Pancreas (tissue), 10 donors: Measurements from ENCODE around the gene CD53. TPM values are rescaled to one million over a fixed set of nuclear protein-coding genes. Genes with fewer than 3 reads are reported as not detected.

ENCODE experiments used
- ATAC-seq, 4 donors: fragments of 200-7000 bp; cut with Tn5 transposase; one replicate each; pipeline versions ENCODE4 v1.8.0 to v1.9.1; 2020; ENCODE audit warnings: mild to moderate bottlenecking in 4 of 4, moderate library complexity in 4 of 4
- DNase-seq, 6 donors: peaks; one replicate each; pipeline ENCODE4 v3.0.0-alpha.2; 2020
- FAIRE-seq: peaks from 2 replicates; lab custom pipeline; 2012; peaks lifted over from hg19 to GRCh38; lab: Jason Lieb, UNC
- H3K27ac ChIP-seq, 4 donors: fragments of 200-600 bp; sonication (generic); 1 replicate in 3 of 4; 2 replicates in 1 of 4; pipeline versions ENCODE4 v1.5.0 to v1.8.0; 2020
- H3K27me3 ChIP-seq, 4 donors: fragments of 200-600 bp; one replicate each; pipeline ENCODE4 v1.8.0; 2021
- H3K36me3 ChIP-seq, 3 donors: fragments of 200-600 bp; sonication (generic) in 1 of 3; one replicate each; pipeline versions ENCODE4 v1.5.0 to v1.8.0; 2020 to 2021
- H3K4me1 ChIP-seq, 3 donors: fragments of 200-600 bp; one replicate each; pipeline ENCODE4 v1.8.0; 2021
- H3K4me3 ChIP-seq, 4 donors: fragments of 200-600 bp; sonication (generic) in 2 of 4; one replicate each; pipeline versions ENCODE4 v1.5.0 to v1.8.0; 2020 to 2021
- H3K9me3 ChIP-seq, 4 donors: fragments of 200-600 bp; one replicate each; pipeline ENCODE4 v1.8.0; 2021
- WGBS, 2 donors: extraction: QIAGEN DNeasy Blood & Tissue Kit; methylation state at CpG; one replicate each; pipeline ENCODE4 v1.1.7; 2013; 5-methylcytosine and 5-hydroxymethylcytosine counted together
- intact Hi-C, 3 donors: fragments of 100-400 bp; cut with DNase I; formaldehyde crosslinking; loops; one replicate each; pipeline versions ENCODE4 v1.11.1 to v1.14.2; 2022
- polyA plus RNA-seq, 2 donors: library from polyadenylated mRNA; stranded (reverse); fragments of 200-250 nt; gene quantifications; one replicate each; pipeline ENCODE4 v1.2.3, GENCODE V29; 2013
- total RNA-seq, 6 donors: library from RNA; stranded (reverse); fragmentation: NEBNext Ultra II Directional in 4 of 6; extraction: Animal tissue kit (Norgen Biotek cat#: 25700) in 4 of 6; gene quantifications; one replicate each; pipeline versions ENCODE4 v1.2.1 to v1.2.4, GENCODE V29; 2021 to 2023
- TF ChIP-seq, protein P1 (sequence below), 4 donors: fragments of 200-600 bp; sonication (generic) in 3 of 4; IDR thresholded peaks; one replicate each; pipeline versions ENCODE4 v1.5.0 to v1.8.0; 2021; ENCODE audit warnings: antibody characterized with exemption in 4 of 4
- donor health status: healthy with polysubstance abuse.
- donor health status: DM: no; HTN: no; CAD: no; lungs with moderate emphysema.
- donor health status: DM: no; HTN: no; CAD: no.
- donor health status: control.
- donor health status: control.
- donor health status: Bipolar disorder and iron deficiency.
- donor health status: DM: yes; HTN: yes; CAD: no.
- donor health status: DM: no; HTN: no; CAD: no.
- donor health status: DM: no; HTN: no; CAD: no.
- donor health status: DM: yes; HTN: yes; CAD: no.

CD53 gene
- total and polyA plus RNA-seq, 8 donors = 1.6 to 34.2 (median 3.7) TPM

GRCh38 chr1:110850145-110850544, 22.8 kb upstream of the CD53 start:
- Histone ChIP-seq H3K27ac (no peak overlapping the region), H3K4me3 (no peak overlapping the region), H3K4me1 (no peaks in the 10 kb centered on the region), H3K27me3 (no peaks in the 10 kb centered on the region), H3K9me3 (no peaks in the 10 kb centered on the region), H3K36me3 (no peaks in the 10 kb centered on the region)
- intact Hi-C loops = no loop called here
- FAIRE-seq = no peak
- no peak for DNase-seq
- 57 to 67% methylated on average over 2 of the region's 2 CpGs for WGBS, 2 donors
- ATAC-seq = no peak
- TF ChIP-seq, protein P1, sequence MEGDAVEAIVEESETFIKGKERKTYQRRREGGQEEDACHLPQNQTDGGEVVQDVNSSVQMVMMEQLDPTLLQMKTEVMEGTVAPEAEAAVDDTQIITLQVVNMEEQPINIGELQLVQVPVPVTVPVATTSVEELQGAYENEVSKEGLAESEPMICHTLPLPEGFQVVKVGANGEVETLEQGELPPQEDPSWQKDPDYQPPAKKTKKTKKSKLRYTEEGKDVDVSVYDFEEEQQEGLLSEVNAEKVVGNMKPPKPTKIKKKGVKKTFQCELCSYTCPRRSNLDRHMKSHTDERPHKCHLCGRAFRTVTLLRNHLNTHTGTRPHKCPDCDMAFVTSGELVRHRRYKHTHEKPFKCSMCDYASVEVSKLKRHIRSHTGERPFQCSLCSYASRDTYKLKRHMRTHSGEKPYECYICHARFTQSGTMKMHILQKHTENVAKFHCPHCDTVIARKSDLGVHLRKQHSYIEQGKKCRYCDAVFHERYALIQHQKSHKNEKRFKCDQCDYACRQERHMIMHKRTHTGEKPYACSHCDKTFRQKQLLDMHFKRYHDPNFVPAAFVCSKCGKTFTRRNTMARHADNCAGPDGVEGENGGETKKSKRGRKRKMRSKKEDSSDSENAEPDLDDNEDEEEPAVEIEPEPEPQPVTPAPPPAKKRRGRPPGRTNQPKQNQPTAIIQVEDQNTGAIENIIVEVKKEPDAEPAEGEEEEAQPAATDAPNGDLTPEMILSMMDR (IDR thresholded peaks at IDR 0.05) = no peak

DNA sequence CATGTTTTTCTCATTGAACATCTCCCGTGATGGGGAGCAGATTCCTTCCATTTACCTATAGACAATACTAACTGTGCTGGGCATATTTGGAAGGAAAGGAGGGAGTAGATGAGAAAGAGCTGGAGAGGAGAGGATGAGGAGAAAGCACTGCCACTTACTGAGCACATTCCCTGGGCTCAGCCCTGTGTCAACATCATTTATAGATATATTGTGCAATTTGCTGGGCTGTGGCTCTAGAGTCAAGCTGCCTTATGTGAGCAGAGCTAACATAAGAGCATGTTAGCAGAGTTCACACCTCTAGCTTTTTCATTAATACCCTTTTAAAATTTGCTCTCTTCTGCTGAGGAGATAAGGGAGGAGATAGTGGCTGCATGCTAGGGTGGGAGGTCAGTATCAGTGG, 22.3 kb upstream of the CD53 start:
- H3K36me3 ChIP-seq = no peaks in the 10 kb centered on the region
- intact Hi-C loops = no loop called here
- WGBS, 2 donors = 62 to 67% methylated on average over 1 of the region's 1 CpG
- ATAC-seq = no peak
- FAIRE-seq = no peak
- no peaks in the 10 kb centered on the region for H3K4me1 ChIP-seq
- H3K27me3 ChIP-seq = no peaks in the 10 kb centered on the region
- no peak for DNase-seq
- no peak overlapping the region for H3K4me3 ChIP-seq
- TF ChIP-seq, protein P1 (IDR thresholded peaks at IDR 0.05) = no peak
- no peak overlapping the region for H3K27ac ChIP-seq
- H3K9me3 ChIP-seq = no peaks in the 10 kb centered on the region

DNA sequence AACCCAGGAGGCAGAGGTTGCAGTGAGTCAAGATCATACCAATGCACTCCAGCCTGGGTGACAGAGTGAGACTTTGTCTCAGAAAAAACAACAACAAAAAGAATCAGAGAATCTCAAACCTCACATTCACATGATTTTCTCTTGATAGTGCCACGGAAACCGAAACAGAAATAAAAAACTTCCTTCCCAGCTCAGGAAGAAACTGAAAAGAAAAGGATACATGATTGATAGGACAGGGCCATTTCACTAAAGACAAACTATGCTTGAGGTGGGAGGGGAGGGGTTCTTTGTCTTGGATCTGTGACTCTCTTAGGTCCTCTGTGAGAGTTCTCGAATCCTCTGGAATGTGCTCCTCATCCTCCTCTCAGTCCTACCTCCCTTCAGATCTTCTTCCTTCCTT, 19.8 kb upstream of the CD53 start:
- 53 to 76% methylated on average over 3 of the region's 3 CpGs for WGBS, 2 donors
- FAIRE-seq (no peak), ATAC-seq (no peak), DNase-seq (no peak)
- Histone ChIP-seq H3K4me3 (no peak overlapping the region), H3K36me3 (no peaks in the 10 kb centered on the region), H3K27me3 (no peaks in the 10 kb centered on the region), H3K27ac (no peak overlapping the region), H3K9me3 (no peaks in the 10 kb centered on the region), H3K4me1 (no peaks in the 10 kb centered on the region)
- TF ChIP-seq, protein P1 (IDR thresholded peaks at IDR 0.05) = no peak
- intact Hi-C loops = no loop called here

DNA sequence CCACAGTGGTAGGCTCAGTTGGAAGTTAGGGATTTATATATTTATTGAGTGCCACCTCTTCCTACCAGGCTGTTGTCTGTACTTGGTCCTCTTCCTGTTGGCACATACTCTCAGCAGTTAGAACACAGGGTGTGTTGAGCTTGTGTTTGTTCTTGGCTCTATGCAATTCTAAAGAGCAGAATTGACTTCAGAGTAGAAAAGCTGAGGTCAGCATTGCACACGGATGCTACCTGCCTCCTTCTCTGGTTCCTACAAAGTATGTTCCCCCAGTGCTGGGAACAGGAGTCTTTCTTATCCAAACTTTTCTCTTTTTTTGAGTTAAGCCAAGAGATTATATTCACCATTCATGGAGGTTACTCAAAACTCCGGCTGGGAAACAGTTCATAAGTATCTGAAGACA, 16.5 kb upstream of the CD53 start:
- Histone ChIP-seq H3K27ac (no peak overlapping the region), H3K4me1 (no peaks in the 10 kb centered on the region), H3K9me3 (no peaks in the 10 kb centered on the region), H3K36me3 (no peaks in the 10 kb centered on the region), H3K4me3 (no peak overlapping the region), H3K27me3 (no peaks in the 10 kb centered on the region)
- FAIRE-seq (no peak), ATAC-seq (no peak), DNase-seq (no peak)
- TF ChIP-seq, protein P1 (IDR thresholded peaks at IDR 0.05) = no peak
- intact Hi-C loops = no loop called here
- 52 to 67% methylated on average over 2 of the region's 2 CpGs for WGBS, 2 donors

GRCh38 chr1:110857964-110858948, 14.7 kb upstream of the CD53 start:
- Histone ChIP-seq H3K36me3 (no peaks in the 10 kb centered on the region), H3K9me3 (no peaks in the 10 kb centered on the region), H3K27me3 (no peaks in the 10 kb centered on the region), H3K4me1 (no peaks in the 10 kb centered on the region), H3K4me3 (no peak overlapping the region), H3K27ac (no peak overlapping the region)
- FAIRE-seq (no peak), DNase-seq (no peak), ATAC-seq (no peak)
- TF ChIP-seq, protein P1 (IDR thresholded peaks at IDR 0.05) = no peak
- whole genome bisulfite sequencing, 2 donors = 43 to 64% methylated on average over 7 of the region's 7 CpGs
- intact Hi-C loops = no loop called here
